Measurements from ENCODE around the gene RTKN. TPM values are rescaled to one million over a fixed set of nuclear protein-coding genes. Genes with fewer than 3 reads are reported as not detected.
"Not testable (repeated sequence)": the region's sequence is repeated elsewhere in the genome, so short reads cannot be mapped to it uniquely, and the experiment has no call there.

The RTKN gene
- total RNA-seq, 1 donor from 2014 or later: 86.4 TPM

DNA sequence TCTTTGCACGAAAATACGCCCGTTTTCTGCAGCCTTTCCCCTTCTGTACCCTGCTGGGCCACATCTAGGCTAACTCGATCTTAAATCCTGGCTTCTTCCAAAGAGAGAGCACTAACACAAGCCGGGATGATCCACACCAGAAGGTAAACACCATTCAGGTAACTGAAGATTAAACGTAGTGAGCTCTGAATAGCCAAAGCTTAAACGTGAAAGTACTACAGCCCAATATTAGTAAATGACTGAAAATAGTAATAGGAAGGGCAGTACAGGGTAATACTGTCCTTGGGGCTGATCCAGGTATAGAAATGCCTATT is 31.2 kb upstream of the RTKN start:
- H3K36me3 Mint-ChIP-seq: peaks cover 9% of the 10 kb centered on the region
- H3K27me3 Mint-ChIP-seq (ENCODE audit: low read depth): no peaks in the 10 kb centered on the region
- peak overlapping the region; percentile 99 for H3K27ac Mint-ChIP-seq
- TF ChIP-seq, protein P1, sequence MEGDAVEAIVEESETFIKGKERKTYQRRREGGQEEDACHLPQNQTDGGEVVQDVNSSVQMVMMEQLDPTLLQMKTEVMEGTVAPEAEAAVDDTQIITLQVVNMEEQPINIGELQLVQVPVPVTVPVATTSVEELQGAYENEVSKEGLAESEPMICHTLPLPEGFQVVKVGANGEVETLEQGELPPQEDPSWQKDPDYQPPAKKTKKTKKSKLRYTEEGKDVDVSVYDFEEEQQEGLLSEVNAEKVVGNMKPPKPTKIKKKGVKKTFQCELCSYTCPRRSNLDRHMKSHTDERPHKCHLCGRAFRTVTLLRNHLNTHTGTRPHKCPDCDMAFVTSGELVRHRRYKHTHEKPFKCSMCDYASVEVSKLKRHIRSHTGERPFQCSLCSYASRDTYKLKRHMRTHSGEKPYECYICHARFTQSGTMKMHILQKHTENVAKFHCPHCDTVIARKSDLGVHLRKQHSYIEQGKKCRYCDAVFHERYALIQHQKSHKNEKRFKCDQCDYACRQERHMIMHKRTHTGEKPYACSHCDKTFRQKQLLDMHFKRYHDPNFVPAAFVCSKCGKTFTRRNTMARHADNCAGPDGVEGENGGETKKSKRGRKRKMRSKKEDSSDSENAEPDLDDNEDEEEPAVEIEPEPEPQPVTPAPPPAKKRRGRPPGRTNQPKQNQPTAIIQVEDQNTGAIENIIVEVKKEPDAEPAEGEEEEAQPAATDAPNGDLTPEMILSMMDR (IDR thresholded peaks at IDR 0.05; ENCODE audit: unreplicated experiment): no peak
- peaks cover 18% of the 10 kb centered on the region for H3K4me1 Mint-ChIP-seq
- peak overlapping the region; percentile 94 for H3K4me3 Mint-ChIP-seq
- H3K9me3 Mint-ChIP-seq: no peaks in the 10 kb centered on the region
- no peak for DNase-seq (ENCODE audit: low spot score in 2 of 2, unreplicated experiment in 2 of 2)

DNA sequence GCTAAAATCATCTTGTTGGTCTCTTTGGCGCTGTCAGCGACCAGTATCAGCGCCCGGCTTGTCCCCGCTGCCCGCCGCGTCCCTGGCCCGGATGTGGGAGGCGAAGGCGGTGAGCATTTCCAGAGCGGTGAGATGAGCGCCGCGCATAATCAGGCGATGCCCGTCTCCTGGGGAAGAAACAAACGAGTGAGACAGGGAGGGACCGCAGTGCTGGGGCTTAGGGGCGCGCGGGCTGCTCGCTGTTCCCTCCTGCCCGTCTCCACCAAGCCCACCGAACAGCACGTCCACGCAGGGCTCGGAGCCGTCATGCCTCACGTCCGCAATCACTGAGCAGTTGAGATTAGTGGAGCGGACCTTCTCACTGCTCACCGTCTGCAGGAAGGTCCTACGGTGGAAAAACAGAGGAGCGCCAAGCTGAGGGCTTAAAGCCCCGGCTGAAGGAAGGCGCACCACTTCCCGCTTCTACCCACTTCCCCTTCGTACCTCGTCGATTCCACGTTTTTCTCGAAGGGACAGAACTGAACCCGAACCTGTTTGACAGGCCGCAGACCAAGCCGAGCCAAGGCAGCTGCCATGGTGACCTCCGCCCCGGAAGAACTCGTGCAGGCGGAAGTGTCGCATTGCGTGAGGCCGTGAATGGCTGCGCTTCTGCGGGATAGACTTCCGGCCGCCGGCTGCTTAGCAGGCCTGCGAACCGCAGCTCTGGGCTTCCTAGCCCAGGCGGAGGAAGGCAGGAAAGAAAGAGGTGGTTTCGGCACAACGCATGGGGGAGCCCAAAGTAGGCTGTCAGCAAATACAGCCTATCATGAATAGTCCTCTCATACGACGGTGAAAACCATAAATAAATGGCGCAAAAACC is 30.6 kb upstream of the RTKN start, which contains the start of gene MRPL53:
TSS of gene MRPL53 (minus strand) at position 595 of the 859 bp plus-strand sequence. CDS start at position 575, 20 bp downstream.
- peak; percentile 89 to 94 for DNase-seq (ENCODE audit: low spot score in 2 of 2, unreplicated experiment in 2 of 2)
- Mint-ChIP-seq H3K27me3 (ENCODE audit: low read depth) (no peaks in the 10 kb centered on the region), H3K27ac (peak within 1 kb of the TSS; percentile 99), H3K36me3 (peaks cover 5% of the 10 kb centered on the region), H3K9me3 (no peaks in the 10 kb centered on the region), H3K4me3 (peak within 1 kb of the TSS; percentile 94), H3K4me1 (peaks cover 18% of the 10 kb centered on the region)
- TF ChIP-seq, protein P1 (IDR thresholded peaks at IDR 0.05; ENCODE audit: unreplicated experiment): no peak

- no peaks in the 10 kb centered on the region for H3K27me3 Mint-ChIP-seq (ENCODE audit: low read depth)
- peaks cover 2% of the 10 kb centered on the region for H3K36me3 Mint-ChIP-seq
- peak overlapping the region; percentile 99 for H3K27ac Mint-ChIP-seq
- no peaks in the 10 kb centered on the region for H3K9me3 Mint-ChIP-seq
- H3K4me1 Mint-ChIP-seq: peaks cover 18% of the 10 kb centered on the region
- TF ChIP-seq, protein P1 (IDR thresholded peaks at IDR 0.05; ENCODE audit: unreplicated experiment): no peak
- H3K4me3 Mint-ChIP-seq: peak overlapping the region; percentile 94
- DNase-seq (ENCODE audit: low spot score in 2 of 2, unreplicated experiment in 2 of 2): no peak
These were observed 29.8 kb upstream of the RTKN start for GRCh38 chr2:74471332-74472065.

DNA sequence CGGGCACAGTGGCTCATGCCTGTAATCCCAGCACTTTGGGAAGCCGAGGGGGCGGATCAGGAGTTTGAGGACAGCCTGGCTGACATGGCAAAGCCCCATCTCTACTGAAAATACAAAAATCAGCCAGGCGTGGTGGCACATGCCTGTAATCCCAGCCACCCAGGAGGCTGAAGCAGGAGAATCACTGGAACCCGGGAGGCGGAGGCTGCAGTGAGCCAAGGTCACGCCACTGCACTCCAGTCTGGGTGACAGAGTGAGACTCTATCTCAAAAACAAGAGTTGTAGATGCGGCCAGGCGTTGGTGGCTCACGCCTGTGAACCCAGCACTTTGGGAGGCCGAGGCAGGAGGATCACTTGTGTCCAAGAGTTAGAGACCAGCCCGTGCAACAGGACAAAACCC is 29.0 kb upstream of the RTKN start:
- Mint-ChIP-seq H3K4me1 (peaks cover 21% of the 10 kb centered on the region), H3K4me3 (peak overlapping the region; percentile 42), H3K27ac (peak overlapping the region; percentile 65)
- H3K36me3 Mint-ChIP-seq; DNase-seq (ENCODE audit: low spot score in 2 of 2, unreplicated experiment in 2 of 2); H3K9me3 Mint-ChIP-seq; H3K27me3 Mint-ChIP-seq (ENCODE audit: low read depth): not testable (repeated sequence)

DNA sequence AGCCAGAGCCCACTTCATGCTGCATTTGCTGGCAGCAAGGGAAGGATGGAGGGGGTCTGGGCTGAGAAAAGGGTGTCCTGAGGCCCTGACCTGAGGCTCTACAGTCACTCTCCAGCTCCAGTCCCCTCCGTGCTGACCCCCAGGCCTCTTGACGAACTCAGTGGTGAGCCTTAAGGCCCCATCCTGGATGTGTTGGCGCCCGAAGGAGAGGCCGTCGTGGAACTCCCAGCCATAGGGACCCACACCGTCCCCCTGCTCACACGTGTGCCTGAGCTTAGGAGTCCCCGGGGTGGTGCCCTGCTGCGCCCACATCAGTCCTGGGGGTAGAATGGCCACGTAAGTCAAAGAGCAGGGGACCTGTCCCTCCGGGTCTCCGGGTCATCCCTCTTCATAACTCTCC is 22.7 kb upstream of the RTKN start:
- Mint-ChIP-seq H3K9me3 (no peaks in the 10 kb centered on the region), H3K27ac (peak overlapping the region; percentile 83), H3K27me3 (ENCODE audit: low read depth) (no peaks in the 10 kb centered on the region), H3K36me3 (no peaks in the 10 kb centered on the region), H3K4me3 (peak overlapping the region; percentile 95), H3K4me1 (peaks cover 23% of the 10 kb centered on the region)
- no peak for DNase-seq (ENCODE audit: low spot score in 2 of 2, unreplicated experiment in 2 of 2)
- TF ChIP-seq, protein P1 (IDR thresholded peaks at IDR 0.05; ENCODE audit: unreplicated experiment): no peak

DNA sequence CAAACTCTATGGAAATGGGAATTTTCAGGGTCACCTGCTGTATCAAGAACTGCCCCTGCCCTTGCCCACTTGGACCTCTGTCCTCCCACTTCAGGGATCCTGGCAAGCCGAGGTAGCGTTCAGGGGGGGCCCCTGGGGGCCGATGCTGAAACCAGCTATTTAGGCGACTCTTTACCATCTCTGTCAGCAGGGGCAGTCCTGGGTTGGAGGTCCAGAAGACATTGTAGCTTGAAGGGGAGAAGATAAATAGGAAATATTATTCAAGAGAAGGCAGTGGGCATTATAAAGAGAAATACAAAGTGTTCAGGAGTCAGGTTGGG is 21.0 kb upstream of the RTKN start:
- peaks cover 30% of the 10 kb centered on the region for H3K4me1 Mint-ChIP-seq
- no peak overlapping the region for H3K27ac Mint-ChIP-seq
- TF ChIP-seq, protein P1 (IDR thresholded peaks at IDR 0.05; ENCODE audit: unreplicated experiment): no peak
- DNase-seq (ENCODE audit: low spot score in 2 of 2, unreplicated experiment in 2 of 2): no peak
- H3K4me3 Mint-ChIP-seq: peak overlapping the region; percentile 46
- H3K27me3 Mint-ChIP-seq (ENCODE audit: low read depth): no peaks in the 10 kb centered on the region
- no peaks in the 10 kb centered on the region for H3K9me3 Mint-ChIP-seq
- H3K36me3 Mint-ChIP-seq: no peaks in the 10 kb centered on the region

Measured in mesothelial cell of epicardium (in vitro differentiated cells).